ENCODE results near the gene PPT2.

- TF ChIP-seq, protein P1, sequence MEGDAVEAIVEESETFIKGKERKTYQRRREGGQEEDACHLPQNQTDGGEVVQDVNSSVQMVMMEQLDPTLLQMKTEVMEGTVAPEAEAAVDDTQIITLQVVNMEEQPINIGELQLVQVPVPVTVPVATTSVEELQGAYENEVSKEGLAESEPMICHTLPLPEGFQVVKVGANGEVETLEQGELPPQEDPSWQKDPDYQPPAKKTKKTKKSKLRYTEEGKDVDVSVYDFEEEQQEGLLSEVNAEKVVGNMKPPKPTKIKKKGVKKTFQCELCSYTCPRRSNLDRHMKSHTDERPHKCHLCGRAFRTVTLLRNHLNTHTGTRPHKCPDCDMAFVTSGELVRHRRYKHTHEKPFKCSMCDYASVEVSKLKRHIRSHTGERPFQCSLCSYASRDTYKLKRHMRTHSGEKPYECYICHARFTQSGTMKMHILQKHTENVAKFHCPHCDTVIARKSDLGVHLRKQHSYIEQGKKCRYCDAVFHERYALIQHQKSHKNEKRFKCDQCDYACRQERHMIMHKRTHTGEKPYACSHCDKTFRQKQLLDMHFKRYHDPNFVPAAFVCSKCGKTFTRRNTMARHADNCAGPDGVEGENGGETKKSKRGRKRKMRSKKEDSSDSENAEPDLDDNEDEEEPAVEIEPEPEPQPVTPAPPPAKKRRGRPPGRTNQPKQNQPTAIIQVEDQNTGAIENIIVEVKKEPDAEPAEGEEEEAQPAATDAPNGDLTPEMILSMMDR (IDR thresholded peaks at IDR 0.05), result no peak
- TF ChIP-seq POLR2A (IDR thresholded peaks at IDR 0.05) (no peak), EP300 (IDR thresholded peaks at IDR 0.05) (no peak)
Observed at GRCh38 chr6:32164295-32164694, 10.4 kb downstream of the PPT2 start, which contains the start of gene EGFL8.
